Muscle layer of duodenum (tissue), 2 donors: Measurements from ENCODE around the gene MYH6.

Source experiments
- H3K27ac ChIP-seq: one replicate; pipeline ENCODE4 v1.7.0; 2013; ENCODE audit warnings: mild to moderate bottlenecking, low read length
- H3K27me3 ChIP-seq: one replicate; pipeline ENCODE4 v1.7.0; 2013; ENCODE audit warnings: low read depth, mild to moderate bottlenecking, control low read depth, low read length
- H3K36me3 ChIP-seq, 2 donors: one replicate each; pipeline ENCODE4 v1.7.0; 2013; ENCODE audit warnings: low read length in 2 of 2, control low read depth in 1 of 2, mild to moderate bottlenecking in 1 of 2; ENCODE audit not compliant: insufficient read depth in 2 of 2, control insufficient read depth in 1 of 2
- H3K4me1 ChIP-seq, 2 donors: one replicate each; pipeline ENCODE4 v1.7.0; 2013; ENCODE audit warnings: low read length in 2 of 2, mild to moderate bottlenecking in 2 of 2, control low read depth in 1 of 2, moderate library complexity in 1 of 2; ENCODE audit not compliant: insufficient read depth in 2 of 2, control insufficient read depth in 1 of 2
- H3K4me3 ChIP-seq, 2 donors: one replicate each; pipeline ENCODE4 v1.7.0; 2013; ENCODE audit warnings: low read length in 2 of 2, low read depth in 1 of 2, mild to moderate bottlenecking in 1 of 2
- H3K9me3 ChIP-seq, 2 donors: one replicate each; pipeline ENCODE4 v1.7.0; 2013; ENCODE audit warnings: low read length in 2 of 2, control low read depth in 1 of 2, mild to moderate bottlenecking in 1 of 2; ENCODE audit not compliant: control insufficient read depth in 1 of 2
- donor health status: healthy.

The MYH6 gene

DNA sequence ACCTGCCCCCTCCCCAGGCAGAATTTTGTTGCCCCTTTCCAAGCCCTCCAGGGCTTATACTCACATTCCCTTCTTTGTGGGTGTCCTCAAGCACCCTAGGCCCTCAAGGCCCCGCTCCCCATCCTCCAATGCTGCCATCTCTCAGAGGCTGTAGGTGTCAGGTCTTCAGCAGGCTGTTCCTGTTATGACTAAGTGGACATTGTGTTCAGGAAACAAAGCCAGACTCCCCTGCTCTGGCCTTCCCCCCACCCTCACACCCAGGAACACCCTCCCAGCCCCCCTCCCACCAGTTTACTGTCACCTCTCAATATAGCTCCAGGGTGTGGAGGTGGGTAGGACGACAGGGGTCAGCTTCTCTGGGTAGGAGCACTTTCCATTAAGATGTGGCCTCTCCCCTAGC lies 1.4 kb upstream of the MYH6 start:
- Histone ChIP-seq H3K36me3 (no peaks in the 10 kb centered on the region), H3K9me3 (no peaks in the 10 kb centered on the region), H3K4me3 (no peak overlapping the region), H3K27me3 (no peaks in the 10 kb centered on the region), H3K4me1 (no peaks in the 10 kb centered on the region), H3K27ac (no peak overlapping the region)

DNA sequence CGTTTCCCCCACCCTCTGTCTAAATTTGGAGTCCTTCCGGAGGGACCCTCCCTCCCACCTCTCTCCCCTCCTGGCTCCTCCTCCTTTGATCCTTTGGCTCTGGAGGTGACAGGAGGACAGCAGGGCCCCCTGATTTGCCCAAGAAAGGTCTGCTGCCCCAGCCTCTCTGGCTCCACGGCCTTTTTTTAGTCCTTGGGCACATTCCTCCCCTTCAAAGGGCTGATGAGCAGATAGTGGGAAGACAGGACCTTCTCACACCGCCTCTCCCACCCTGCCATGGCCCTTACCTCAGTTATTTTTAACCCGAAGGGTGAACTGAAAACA lies 196 bp upstream of the MYH6 start:
- H3K27me3 ChIP-seq: no peaks in the 10 kb centered on the region
- H3K36me3 ChIP-seq: no peaks in the 10 kb centered on the region
- no peaks in the 10 kb centered on the region for H3K9me3 ChIP-seq
- H3K4me3 ChIP-seq: no peak overlapping the region
- no peak overlapping the region for H3K27ac ChIP-seq
- no peaks in the 10 kb centered on the region for H3K4me1 ChIP-seq

DNA sequence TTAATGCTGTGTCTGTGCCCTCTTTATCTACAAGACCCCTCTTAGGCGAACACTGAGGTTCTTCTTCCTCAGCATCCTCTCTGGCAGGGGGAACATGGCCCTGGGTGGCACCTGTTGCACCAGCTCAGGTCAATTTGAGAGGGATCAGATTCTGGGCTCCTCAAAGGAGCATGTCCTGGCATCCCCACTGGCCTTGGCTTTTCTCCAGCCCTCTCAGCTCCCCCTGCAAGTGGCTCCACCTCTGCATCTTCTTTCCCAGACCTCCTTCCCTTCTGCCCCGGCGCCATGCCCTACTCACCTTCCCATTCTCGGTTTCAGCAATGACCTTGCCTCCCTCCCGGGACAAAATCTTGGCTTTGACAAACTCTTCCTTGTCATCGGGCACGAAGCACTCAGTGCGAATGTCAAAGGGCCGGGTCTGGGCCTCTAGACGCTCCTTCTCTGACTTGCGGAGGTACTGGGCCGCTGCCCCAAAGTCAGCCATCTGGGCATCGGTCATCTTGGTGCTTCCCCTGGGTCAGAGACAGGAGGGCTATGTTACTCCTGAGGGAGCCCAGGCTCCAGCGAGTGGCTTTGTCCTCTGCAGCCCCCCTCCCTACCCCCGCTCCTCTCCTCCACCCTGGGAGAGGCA lies 1.2 kb downstream of the MYH6 start:
- H3K4me1 ChIP-seq: no peaks in the 10 kb centered on the region
- H3K27me3 ChIP-seq: no peaks in the 10 kb centered on the region
- no peak overlapping the region for H3K4me3 ChIP-seq
- H3K36me3 ChIP-seq: no peaks in the 10 kb centered on the region
- H3K27ac ChIP-seq: no peak overlapping the region
- no peaks in the 10 kb centered on the region for H3K9me3 ChIP-seq

- Histone ChIP-seq H3K9me3 (no peaks in the 10 kb centered on the region), H3K4me1 (no peaks in the 10 kb centered on the region), H3K27me3 (no peaks in the 10 kb centered on the region), H3K36me3 (no peaks in the 10 kb centered on the region), H3K4me3 (no peak overlapping the region), H3K27ac (no peak overlapping the region)
Measured at GRCh38 chr14:23406244-23406643, 1.8 kb downstream of the MYH6 start.

DNA sequence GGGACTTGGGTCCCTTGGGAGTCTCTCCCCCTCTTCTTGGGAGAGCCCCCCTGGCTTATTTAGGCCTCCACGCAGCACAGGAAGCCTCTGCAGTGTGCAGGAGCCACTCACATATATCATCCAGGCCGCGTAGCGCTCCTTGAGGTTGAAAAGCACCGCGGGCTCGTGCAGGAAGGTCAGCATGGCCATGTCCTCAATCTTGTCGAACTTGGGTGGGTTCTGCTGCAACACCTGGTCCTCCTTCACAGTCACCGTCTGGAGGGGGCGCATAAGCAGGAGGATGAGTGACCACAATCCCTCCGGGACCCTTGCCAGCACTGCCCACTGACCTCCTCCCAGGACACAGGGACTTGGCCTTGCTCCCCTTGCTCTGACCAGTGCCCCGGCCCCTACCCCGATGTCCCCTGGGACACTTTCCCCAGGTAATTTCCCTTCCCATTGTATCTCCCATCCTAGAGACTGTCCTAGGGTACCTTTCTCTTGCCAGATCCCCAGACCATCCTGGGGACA lies 2.5 kb downstream of the MYH6 start:
- Histone ChIP-seq H3K4me1 (no peaks in the 10 kb centered on the region), H3K27me3 (no peaks in the 10 kb centered on the region), H3K4me3 (no peak overlapping the region), H3K27ac (no peak overlapping the region), H3K9me3 (no peaks in the 10 kb centered on the region), H3K36me3 (no peaks in the 10 kb centered on the region)

GRCh38 chr14:23405096-23405495 lies 3.0 kb downstream of the MYH6 start:
- Histone ChIP-seq H3K4me1 (no peaks in the 10 kb centered on the region), H3K9me3 (no peaks in the 10 kb centered on the region), H3K4me3 (no peak overlapping the region), H3K27ac (no peak overlapping the region), H3K27me3 (no peaks in the 10 kb centered on the region), H3K36me3 (no peaks in the 10 kb centered on the region)

DNA sequence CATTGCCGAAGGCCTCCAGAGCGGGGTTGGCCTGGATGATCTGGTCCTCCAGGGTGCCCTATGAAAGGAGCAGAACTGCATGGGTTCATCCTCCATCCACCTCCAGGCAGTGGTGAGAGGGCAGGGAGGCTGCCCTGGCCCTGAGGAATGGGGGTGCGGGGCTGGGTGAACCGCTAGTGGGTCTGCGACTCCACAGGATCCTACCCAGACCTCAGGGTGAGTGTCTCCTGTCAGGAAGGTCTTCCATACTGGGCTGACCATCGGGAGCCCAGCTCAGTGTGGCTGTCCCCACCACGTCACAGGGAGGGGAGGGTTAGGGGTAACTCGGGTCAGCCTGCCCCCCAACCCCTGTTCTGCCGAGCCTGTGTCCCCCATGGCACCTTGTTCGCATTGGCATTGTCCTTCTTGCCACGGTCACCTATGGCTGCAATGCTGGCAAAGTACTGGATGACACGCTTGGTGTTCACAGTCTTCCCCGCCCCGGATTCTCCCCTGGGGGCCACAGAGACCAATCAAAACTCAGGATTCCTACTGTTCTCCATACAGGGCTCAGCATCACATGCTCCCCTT lies 3.7 kb downstream of the MYH6 start:
- Histone ChIP-seq H3K27me3 (no peaks in the 10 kb centered on the region), H3K4me3 (no peak overlapping the region), H3K9me3 (no peaks in the 10 kb centered on the region), H3K27ac (no peak overlapping the region), H3K4me1 (no peaks in the 10 kb centered on the region), H3K36me3 (no peaks in the 10 kb centered on the region)

- H3K27me3 ChIP-seq: no peaks in the 10 kb centered on the region
- H3K27ac ChIP-seq: no peak overlapping the region
- H3K36me3 ChIP-seq: no peaks in the 10 kb centered on the region
- no peaks in the 10 kb centered on the region for H3K4me1 ChIP-seq
- H3K4me3 ChIP-seq: no peak overlapping the region
- H3K9me3 ChIP-seq: no peaks in the 10 kb centered on the region
Measured at GRCh38 chr14:23403908-23404307, 4.2 kb downstream of the MYH6 start.

DNA sequence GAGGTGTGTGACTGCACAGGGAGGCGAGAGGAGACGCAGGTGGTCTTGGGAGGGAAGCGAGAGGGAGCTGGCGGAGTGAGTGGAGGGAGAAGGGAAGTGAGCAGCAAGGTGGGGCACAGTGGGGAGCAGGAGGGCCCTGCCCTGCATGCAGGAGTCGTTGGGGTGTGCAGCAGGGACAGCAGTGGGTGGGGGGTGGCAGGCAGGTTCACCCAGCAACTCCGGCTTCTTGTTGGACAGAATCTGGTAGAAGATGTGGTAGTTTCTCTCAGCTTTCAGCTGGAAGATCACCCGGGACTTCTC lies 5.0 kb downstream of the MYH6 start:
- H3K4me3 ChIP-seq: no peak overlapping the region
- no peaks in the 10 kb centered on the region for H3K27me3 ChIP-seq
- no peaks in the 10 kb centered on the region for H3K4me1 ChIP-seq
- no peaks in the 10 kb centered on the region for H3K9me3 ChIP-seq
- H3K36me3 ChIP-seq: no peaks in the 10 kb centered on the region
- H3K27ac ChIP-seq: no peak overlapping the region

DNA sequence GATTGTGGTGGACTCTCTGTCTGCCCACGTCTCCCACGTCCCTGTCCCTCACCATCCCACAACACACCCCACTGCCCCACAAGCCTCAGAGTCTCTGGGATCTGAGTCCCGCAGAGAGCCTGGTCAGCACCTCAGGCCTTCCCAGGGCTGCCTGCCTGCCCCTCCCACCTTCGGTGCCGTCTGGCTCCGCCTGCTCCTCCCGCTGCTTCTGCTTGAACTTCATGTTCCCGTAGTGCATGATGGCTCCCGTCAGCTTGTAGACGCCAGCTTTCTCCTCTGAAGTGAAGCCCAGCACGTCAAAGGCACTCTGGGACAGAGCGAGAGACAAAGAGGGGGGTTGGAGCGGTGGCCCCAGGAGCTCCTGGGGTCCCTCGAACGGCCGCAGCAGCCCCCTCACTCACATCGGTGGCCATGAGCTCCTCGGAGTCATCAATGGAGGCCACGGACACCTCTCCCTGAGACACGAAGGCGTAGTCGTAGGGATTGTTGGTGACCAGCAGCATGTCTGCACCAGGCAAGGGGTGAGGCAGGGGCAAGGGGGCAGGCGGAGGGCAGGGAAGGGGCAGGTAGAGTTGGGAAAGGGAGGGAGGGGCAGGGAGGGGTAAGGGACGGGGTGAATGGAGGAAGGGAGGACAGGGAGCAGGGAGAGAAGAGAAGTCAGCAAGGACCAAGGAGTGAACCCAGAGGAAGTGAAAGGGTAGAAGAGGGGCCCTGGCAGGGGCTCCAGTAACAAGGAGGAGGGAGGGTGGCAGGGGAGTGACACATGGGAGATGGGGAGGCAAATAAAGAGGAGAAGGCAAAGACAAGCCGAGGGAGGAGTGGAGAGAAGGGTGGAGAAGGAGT lies 5.6 kb downstream of the MYH6 start:
- Histone ChIP-seq H3K27me3 (no peaks in the 10 kb centered on the region), H3K36me3 (no peaks in the 10 kb centered on the region), H3K4me3 (no peak overlapping the region), H3K27ac (no peak overlapping the region), H3K9me3 (no peaks in the 10 kb centered on the region), H3K4me1 (no peaks in the 10 kb centered on the region)

DNA sequence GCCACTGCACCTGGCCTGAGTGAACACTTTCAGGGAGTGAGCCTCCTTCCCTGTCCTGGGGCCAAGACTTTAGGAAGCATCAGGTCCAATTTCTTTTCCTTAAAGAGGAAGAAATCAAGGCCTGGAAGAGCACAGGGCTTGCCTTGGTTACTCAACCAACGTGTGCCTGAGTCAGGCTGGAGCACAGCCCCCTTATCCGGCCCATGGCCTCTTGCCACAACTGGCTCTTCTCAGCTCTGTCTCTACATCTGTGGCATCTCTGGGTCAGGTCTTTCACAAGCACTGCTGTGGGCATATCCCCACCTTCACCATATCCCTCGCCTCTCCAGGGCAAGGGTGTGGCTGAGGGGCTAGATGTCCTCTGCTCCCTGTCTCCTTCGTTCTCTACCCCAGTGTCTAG lies 6.8 kb downstream of the MYH6 start:
- Histone ChIP-seq H3K27me3 (no peaks in the 10 kb centered on the region), H3K27ac (no peak overlapping the region), H3K4me1 (no peaks in the 10 kb centered on the region), H3K9me3 (no peaks in the 10 kb centered on the region), H3K4me3 (no peak overlapping the region), H3K36me3 (no peaks in the 10 kb centered on the region)
